B cell (primary cell): ENCODE data around the gene PKD2L2.

Source experiments
- EZH2 ChIP-seq: IDR thresholded peaks from 2 replicates; pipeline ENCODE4 v1.6.1; 2012; ENCODE audit warnings: borderline replicate concordance, low read depth, mild to moderate bottlenecking, moderate library complexity, low read length; ENCODE audit not compliant: insufficient read depth, poor library complexity, severe bottlenecking
- TF ChIP-seq, protein P1 (sequence below): fragments of 200-600 bp; IDR thresholded peaks from one replicate; pipeline ENCODE4 v1.8.0; 2022; ENCODE audit warnings: antibody characterized with exemption, mild to moderate bottlenecking

DNA sequence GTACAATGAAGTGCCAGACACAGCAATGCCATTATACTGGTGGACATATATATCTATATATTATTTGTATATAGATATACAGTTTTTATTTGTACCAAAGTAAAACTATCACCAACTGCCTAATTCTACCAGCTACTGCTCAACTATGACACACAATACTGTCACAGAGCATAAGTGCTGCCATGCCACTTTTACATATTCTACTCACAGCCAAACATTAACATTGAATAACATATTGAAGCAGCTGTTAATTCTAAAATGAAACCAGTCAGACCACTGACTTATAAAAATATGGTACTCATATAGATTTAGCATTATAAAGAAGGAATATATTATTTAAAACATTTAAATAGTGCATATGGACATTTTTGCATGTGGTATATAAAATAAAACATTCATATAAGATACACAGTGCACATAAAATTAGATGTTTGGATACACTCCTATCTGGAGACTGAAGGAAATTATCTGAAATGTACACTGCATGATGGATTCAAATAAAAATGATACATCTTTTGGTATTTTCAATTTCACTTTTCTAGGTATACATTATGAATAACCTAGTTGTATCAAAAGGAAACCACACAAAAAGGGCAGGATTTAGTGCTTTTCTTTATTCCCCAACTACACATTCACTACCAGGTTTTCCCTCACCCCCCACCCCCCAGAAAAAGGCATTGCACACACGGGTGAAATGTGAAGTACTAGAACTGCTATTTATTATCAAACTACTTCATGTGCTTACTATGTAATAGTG lies 48.9 kb downstream of the PKD2L2 start:
- TF ChIP-seq, protein P1, sequence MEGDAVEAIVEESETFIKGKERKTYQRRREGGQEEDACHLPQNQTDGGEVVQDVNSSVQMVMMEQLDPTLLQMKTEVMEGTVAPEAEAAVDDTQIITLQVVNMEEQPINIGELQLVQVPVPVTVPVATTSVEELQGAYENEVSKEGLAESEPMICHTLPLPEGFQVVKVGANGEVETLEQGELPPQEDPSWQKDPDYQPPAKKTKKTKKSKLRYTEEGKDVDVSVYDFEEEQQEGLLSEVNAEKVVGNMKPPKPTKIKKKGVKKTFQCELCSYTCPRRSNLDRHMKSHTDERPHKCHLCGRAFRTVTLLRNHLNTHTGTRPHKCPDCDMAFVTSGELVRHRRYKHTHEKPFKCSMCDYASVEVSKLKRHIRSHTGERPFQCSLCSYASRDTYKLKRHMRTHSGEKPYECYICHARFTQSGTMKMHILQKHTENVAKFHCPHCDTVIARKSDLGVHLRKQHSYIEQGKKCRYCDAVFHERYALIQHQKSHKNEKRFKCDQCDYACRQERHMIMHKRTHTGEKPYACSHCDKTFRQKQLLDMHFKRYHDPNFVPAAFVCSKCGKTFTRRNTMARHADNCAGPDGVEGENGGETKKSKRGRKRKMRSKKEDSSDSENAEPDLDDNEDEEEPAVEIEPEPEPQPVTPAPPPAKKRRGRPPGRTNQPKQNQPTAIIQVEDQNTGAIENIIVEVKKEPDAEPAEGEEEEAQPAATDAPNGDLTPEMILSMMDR = no peak
- no peak for TF ChIP-seq EZH2
